ENCODE measurements around the gene SDCCAG8.

DNA sequence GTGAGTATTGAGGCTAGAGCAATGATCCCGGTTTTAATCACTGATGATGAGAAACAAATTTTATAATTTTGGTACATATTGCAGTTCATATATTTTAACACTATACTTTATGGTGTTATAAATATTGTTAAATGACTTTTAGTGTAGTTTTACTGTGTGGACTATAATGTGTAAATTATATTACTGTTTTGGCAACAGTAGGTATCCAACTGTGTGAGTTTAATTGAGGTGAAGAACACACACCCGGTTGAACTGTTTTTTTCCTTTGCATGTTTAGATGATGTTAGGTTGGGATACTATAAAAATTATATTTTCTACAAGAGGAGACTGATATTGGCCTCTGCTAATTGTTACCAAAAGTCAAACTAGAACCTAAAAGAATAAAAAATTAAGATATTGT, 166.5 kb downstream of the SDCCAG8 start:
- TF ChIP-seq GATA2 (IDR thresholded peaks at IDR 0.05; ENCODE audit: low read depth, low read length): no peak
- no peak for TF ChIP-seq GATA3 (IDR thresholded peaks at IDR 0.05; ENCODE audit: low read depth, low read length)

Measured in SH-SY5Y (cell line).